Right atrium auricular region (tissue), 2 donors: ENCODE data around the gene CUL9. TPM values are rescaled to one million over a fixed set of nuclear protein-coding genes. Genes with fewer than 3 reads are reported as not detected.
A peak's percentile ranks its signal among the peaks of the same experiment; 100 is the strongest.

ENCODE experiments used
- DNase-seq: peaks from one replicate; pipeline ENCODE4 v3.0.0-alpha.2; 2019; ENCODE audit warnings: low spot score
- H3K27ac ChIP-seq, 2 donors: fragments of 200-600 bp; sonication (generic); 1 replicate in 1 of 2; 2 replicates in 1 of 2; pipeline ENCODE4 v1.5.1; 2016 to 2019
- H3K27me3 ChIP-seq, 2 donors: fragments of 200-600 bp; sonication (generic); one replicate each; pipeline versions ENCODE4 v1.5.1 to v1.6.0; 2017 to 2019
- H3K36me3 ChIP-seq: fragments of 200-600 bp; sonication (generic); one replicate; pipeline ENCODE4 v1.5.1; 2016
- H3K4me1 ChIP-seq, 2 donors: fragments of 200-600 bp; sonication (generic); one replicate each; pipeline versions ENCODE4 v1.5.1 to v1.6.0; 2017 to 2019
- H3K4me3 ChIP-seq, 2 donors: fragments of 200-600 bp; sonication (generic); 1 replicate in 1 of 2; 2 replicates in 1 of 2; pipeline ENCODE4 v1.5.1; 2017 to 2019; ENCODE audit warnings: mild to moderate bottlenecking in 1 of 2, moderate library complexity in 1 of 2
- H3K9me3 ChIP-seq, 2 donors: fragments of 200-600 bp; sonication (generic); one replicate each; pipeline ENCODE4 v1.5.1; 2019
- CTCF ChIP-seq, 2 donors: fragments of 200-600 bp; sonication (generic); IDR thresholded peaks; one replicate each; pipeline ENCODE4 v1.5.1; 2019; ENCODE audit warnings: antibody characterized with exemption in 2 of 2
- total RNA-seq, 2 donors: library from RNA; depleted of rRNA; stranded (reverse); fragments of >200 nt; gene quantifications; one replicate each; pipeline ENCODE4 v1.1.0, GENCODE V29; 2016

Gene CUL9
- total RNA-seq, 2 donors from 2014 or later, result 11.0 to 16.8 TPM

GRCh38 chr6:43243664-43244321 is 61.8 kb downstream of the CUL9 start:
- Histone ChIP-seq H3K27me3 (peaks cover 6 to 7% of the 10 kb centered on the region in 2 donors), H3K27ac (no peak overlapping the region), H3K4me3 (no peak overlapping the region), H3K4me1 (peaks cover 0 to 14% of the 10 kb centered on the region in 2 donors), H3K36me3 (no peaks in the 10 kb centered on the region), H3K9me3 (no peaks in the 10 kb centered on the region)
- no peak for DNase-seq
- no peak for TF ChIP-seq CTCF (IDR thresholded peaks at IDR 0.05)

GRCh38 chr6:43246301-43247113 is 64.5 kb downstream of the CUL9 start:
- Histone ChIP-seq H3K27me3 (peaks cover 6 to 7% of the 10 kb centered on the region in 2 donors), H3K9me3 (no peaks in the 10 kb centered on the region), H3K27ac (peak overlapping the region; percentile 49 to 52), H3K36me3 (no peaks in the 10 kb centered on the region), H3K4me3 (peak overlapping the region; percentile 48 to 61), H3K4me1 (peaks cover 0 to 14% of the 10 kb centered on the region in 2 donors)
- no peak for TF ChIP-seq CTCF (IDR thresholded peaks at IDR 0.05)
- no peak for DNase-seq

- Histone ChIP-seq H3K36me3 (no peaks in the 10 kb centered on the region), H3K4me3 (peak overlapping the region; percentile 48 to 61), H3K9me3 (no peaks in the 10 kb centered on the region), H3K27ac (peak overlapping the region; percentile 49 to 52), H3K4me1 (peaks cover 0 to 14% of the 10 kb centered on the region in 2 donors), H3K27me3 (peaks cover 6 to 7% of the 10 kb centered on the region in 2 donors)
- DNase-seq, result peak; percentile 73
- no peak for TF ChIP-seq CTCF (IDR thresholded peaks at IDR 0.05)
These were observed 65.4 kb downstream of the CUL9 start for GRCh38 chr6:43247114-43247999.

- Histone ChIP-seq H3K4me3 (peak overlapping the region in 1 of 2 donors; percentile 61), H3K27ac (no peak overlapping the region), H3K27me3 (peaks cover 4 to 6% of the 10 kb centered on the region in 2 donors), H3K36me3 (no peaks in the 10 kb centered on the region), H3K4me1 (peaks cover 0 to 14% of the 10 kb centered on the region in 2 donors), H3K9me3 (no peaks in the 10 kb centered on the region)
- no peak for DNase-seq
- no peak for TF ChIP-seq CTCF (IDR thresholded peaks at IDR 0.05)
These were observed 66.1 kb downstream of the CUL9 start for GRCh38 chr6:43248101-43248500.

GRCh38 chr6:43248791-43249190 is 66.8 kb downstream of the CUL9 start:
- H3K9me3 ChIP-seq, result no peaks in the 10 kb centered on the region
- no peak for TF ChIP-seq CTCF (IDR thresholded peaks at IDR 0.05)
- DNase-seq, result no peak
- H3K4me3 ChIP-seq, result no peak overlapping the region
- peaks cover 4 to 5% of the 10 kb centered on the region in 2 donors for H3K27me3 ChIP-seq
- no peak overlapping the region for H3K27ac ChIP-seq
- no peaks in the 10 kb centered on the region for H3K36me3 ChIP-seq
- peaks cover 0 to 14% of the 10 kb centered on the region in 2 donors for H3K4me1 ChIP-seq
